CD8-positive, alpha-beta memory T cell (primary cell): Measurements from ENCODE around the gene SLC24A4. TPM values are rescaled to one million over a fixed set of nuclear protein-coding genes. Genes with fewer than 3 reads are reported as not detected.
A peak's percentile ranks its signal among the peaks of the same experiment; 100 is the strongest.

Experiments
- CTCF ChIA-PET: fragments of 350-600 bp; sonication (Branson Sonifier 250); formaldehyde crosslinking; loops from one replicate; lab custom pipeline; 2021; ENCODE audit warnings: antibody characterized with exemption; lab: Charles Lee
- POLR2A ChIA-PET: fragments of 350-600 bp; sonication (Branson Sonifier 250); formaldehyde crosslinking; loops from one replicate; lab custom pipeline; 2021; ENCODE audit warnings: antibody characterized with exemption; lab: Charles Lee
- DNase-seq, 5 donors: peaks; one replicate each; pipeline versions ENCODE4 v3.0.0 to v3.0.0-alpha.2; 2020 to 2022; ENCODE audit warnings: mixed read lengths in 1 of 5
- H3K27ac ChIP-seq: one replicate; pipeline ENCODE4 v1.7.0; 2013; ENCODE audit warnings: low read depth, mild to moderate bottlenecking, low read length, moderate library complexity
- H3K27me3 ChIP-seq: 2 replicates; pipeline ENCODE4 v1.7.0; 2013; ENCODE audit warnings: low read length, mild to moderate bottlenecking; ENCODE audit not compliant: insufficient read depth, poor library complexity, severe bottlenecking
- H3K36me3 ChIP-seq: 2 replicates; pipeline ENCODE4 v1.7.0; 2013; ENCODE audit warnings: mild to moderate bottlenecking, low read length, moderate library complexity; ENCODE audit not compliant: insufficient read depth
- H3K4me1 ChIP-seq: 2 replicates; pipeline ENCODE4 v1.7.0; 2013; ENCODE audit warnings: mild to moderate bottlenecking, low read length, moderate library complexity; ENCODE audit not compliant: insufficient read depth
- H3K4me3 ChIP-seq: 2 replicates; pipeline ENCODE4 v1.7.0; 2013; ENCODE audit warnings: mild to moderate bottlenecking, low read length
- H3K9me3 ChIP-seq: 2 replicates; pipeline ENCODE4 v1.7.0; 2013; ENCODE audit warnings: mild to moderate bottlenecking, low read length
- H3K27ac Mint-ChIP-seq, 8 donors: one replicate each; pipeline ENCODE4 v1.8.0; 2020 to 2021; ENCODE audit warnings: mixed read lengths in 8 of 8, mild to moderate bottlenecking in 6 of 8, inconsistent platforms in 3 of 8, moderate library complexity in 3 of 8
- H3K27me3 Mint-ChIP-seq, 2 donors: one replicate each; pipeline ENCODE4 v1.8.0; 2020 to 2021; ENCODE audit warnings: mixed read lengths in 2 of 2, mild to moderate bottlenecking in 1 of 2, moderate library complexity in 1 of 2
- H3K36me3 Mint-ChIP-seq, 3 donors: one replicate each; pipeline ENCODE4 v1.8.0; 2020 to 2021; ENCODE audit warnings: mixed read lengths in 3 of 3, inconsistent platforms in 1 of 3, mild to moderate bottlenecking in 1 of 3
- H3K4me1 Mint-ChIP-seq, 3 donors: one replicate each; pipeline ENCODE4 v1.8.0; 2020 to 2021; ENCODE audit warnings: mixed read lengths in 3 of 3, inconsistent platforms in 1 of 3, mild to moderate bottlenecking in 1 of 3
- H3K4me3 Mint-ChIP-seq, 7 donors: one replicate each; pipeline ENCODE4 v1.8.0; 2020 to 2021; ENCODE audit warnings: mixed read lengths in 7 of 7, mild to moderate bottlenecking in 6 of 7, moderate library complexity in 4 of 7, inconsistent platforms in 2 of 7
- H3K9me3 Mint-ChIP-seq, 5 donors: one replicate each; pipeline ENCODE4 v1.8.0; 2020 to 2022; ENCODE audit warnings: mixed read lengths in 5 of 5, mild to moderate bottlenecking in 3 of 5, moderate library complexity in 2 of 5, inconsistent platforms in 1 of 5
- polyA plus RNA-seq: library from polyadenylated mRNA; unstranded; fragments of 300-500 nt; fragmentation: Illumina TruSeq; gene quantifications from one replicate; pipeline ENCODE4 v1.2.3, GENCODE V29; 2021
- total RNA-seq, 2 experiments: library from RNA; stranded (reverse); gene quantifications; one replicate each; pipeline ENCODE4 v1.2.3, GENCODE V29; 2021

The SLC24A4 gene
- total and polyA plus RNA-seq, 3 experiments from 2014 or later = 0.04 TPM; not detected in 2

GRCh38 chr14:92412912-92413311, 89.9 kb downstream of the SLC24A4 start:
- H3K27me3 ChIP-seq = no peaks in the 10 kb centered on the region
- Mint-ChIP-seq H3K27me3 (peaks cover 6 to 7% of the 10 kb centered on the region in 2 donors), H3K9me3 (peaks cover 0 to under 1% (median 0%) of the 10 kb centered on the region in 5 donors), H3K27ac (peak overlapping the region in 2 of 8 donors; percentile 15 to 55), H3K4me1 (no peaks in the 10 kb centered on the region), H3K36me3 (peaks cover 0 to 3% (median 3%) of the 10 kb centered on the region in 3 donors), H3K4me3 (no peak overlapping the region)
- no peaks in the 10 kb centered on the region for H3K4me1 ChIP-seq
- no peak overlapping the region for H3K4me3 ChIP-seq
- no peaks in the 10 kb centered on the region for H3K36me3 ChIP-seq
- DNase-seq = no peak
- no peak overlapping the region for H3K27ac ChIP-seq
- no peaks in the 10 kb centered on the region for H3K9me3 ChIP-seq
- POLR2A ChIA-PET = no interaction called here
- CTCF ChIA-PET = interaction anchor here (1.2 kb wide), 1 partner anchor 10 kb away, joined by 3 read pairs; no protein-coding TSS in a partner anchor

- DNase-seq = no peak
- Mint-ChIP-seq H3K36me3 (peaks cover 0 to 3% (median 2%) of the 10 kb centered on the region in 3 donors), H3K27me3 (peaks cover 6 to 7% of the 10 kb centered on the region in 2 donors), H3K4me1 (no peaks in the 10 kb centered on the region), H3K27ac (no peak overlapping the region), H3K4me3 (no peak overlapping the region), H3K9me3 (peaks cover 0 to 1% (median 0%) of the 10 kb centered on the region in 5 donors)
- ChIA-PET CTCF (interaction anchor here (1.2 kb wide), 1 partner anchor 9 kb away, joined by 3 read pairs; no protein-coding TSS in a partner anchor), POLR2A (no interaction called here)
- Histone ChIP-seq H3K4me1 (no peaks in the 10 kb centered on the region), H3K27ac (no peak overlapping the region), H3K27me3 (no peaks in the 10 kb centered on the region), H3K9me3 (no peaks in the 10 kb centered on the region), H3K4me3 (no peak overlapping the region), H3K36me3 (no peaks in the 10 kb centered on the region)
Observed at GRCh38 chr14:92413379-92413778, 90.4 kb downstream of the SLC24A4 start.

GRCh38 chr14:92414690-92415445, 91.9 kb downstream of the SLC24A4 start:
- Mint-ChIP-seq H3K4me1 (no peaks in the 10 kb centered on the region), H3K27ac (no peak overlapping the region), H3K27me3 (peaks cover 6 to 14% of the 10 kb centered on the region in 2 donors), H3K9me3 (peaks cover 0 to 1% (median 0%) of the 10 kb centered on the region in 5 donors), H3K4me3 (no peak overlapping the region), H3K36me3 (peaks cover 0 to 8% (median 2%) of the 10 kb centered on the region in 3 donors)
- no peaks in the 10 kb centered on the region for H3K27me3 ChIP-seq
- DNase-seq = no peak
- ChIA-PET POLR2A (no interaction called here), CTCF (no interaction called here)
- H3K4me3 ChIP-seq = no peak overlapping the region
- H3K9me3 ChIP-seq = no peaks in the 10 kb centered on the region
- H3K36me3 ChIP-seq = no peaks in the 10 kb centered on the region
- H3K27ac ChIP-seq = no peak overlapping the region
- no peaks in the 10 kb centered on the region for H3K4me1 ChIP-seq

- peaks cover 3 to 14% of the 10 kb centered on the region in 2 donors for H3K27me3 Mint-ChIP-seq
- H3K4me1 Mint-ChIP-seq = no peaks in the 10 kb centered on the region
- CTCF ChIA-PET = no interaction called here
Observed at GRCh38 chr14:92415969-92416368, 93.0 kb downstream of the SLC24A4 start.

GRCh38 chr14:92416544-92416943, 93.6 kb downstream of the SLC24A4 start:
- Mint-ChIP-seq H3K27ac (no peak overlapping the region), H3K9me3 (peaks cover 0 to 1% (median 0%) of the 10 kb centered on the region in 5 donors), H3K36me3 (peaks cover 0 to 9% (median 5%) of the 10 kb centered on the region in 3 donors), H3K4me3 (no peak overlapping the region), H3K4me1 (no peaks in the 10 kb centered on the region), H3K27me3 (peaks cover 3 to 14% of the 10 kb centered on the region in 2 donors)
- H3K4me3 ChIP-seq = no peak overlapping the region
- DNase-seq = no peak
- no peaks in the 10 kb centered on the region for H3K36me3 ChIP-seq
- no peaks in the 10 kb centered on the region for H3K4me1 ChIP-seq
- no peaks in the 10 kb centered on the region for H3K9me3 ChIP-seq
- ChIA-PET CTCF (no interaction called here), POLR2A (no interaction called here)
- H3K27me3 ChIP-seq = no peaks in the 10 kb centered on the region
- H3K27ac ChIP-seq = no peak overlapping the region

More at GRCh38 chr14:92415969-92416368, 93.0 kb downstream of the SLC24A4 start:
- Mint-ChIP-seq H3K9me3 (peaks cover 0 to 1% (median 0%) of the 10 kb centered on the region in 5 donors), H3K4me3 (no peak overlapping the region), H3K27ac (peak overlapping the region in 1 of 8 donors; percentile 42), H3K36me3 (peaks cover 0 to 9% (median 2%) of the 10 kb centered on the region in 3 donors)
- no peaks in the 10 kb centered on the region for H3K4me1 ChIP-seq
- no peaks in the 10 kb centered on the region for H3K9me3 ChIP-seq
- POLR2A ChIA-PET = no interaction called here
- no peak for DNase-seq
- H3K27me3 ChIP-seq = no peaks in the 10 kb centered on the region
- H3K4me3 ChIP-seq = no peak overlapping the region
- H3K27ac ChIP-seq = no peak overlapping the region
- H3K36me3 ChIP-seq = no peaks in the 10 kb centered on the region

- no peak overlapping the region for H3K4me3 Mint-ChIP-seq
- no peak for DNase-seq
- H3K9me3 Mint-ChIP-seq = peaks cover 0 to 1% (median 0%) of the 10 kb centered on the region in 5 donors
- Histone ChIP-seq H3K4me3 (no peak overlapping the region), H3K4me1 (no peaks in the 10 kb centered on the region), H3K9me3 (no peaks in the 10 kb centered on the region), H3K36me3 (no peaks in the 10 kb centered on the region), H3K27me3 (no peaks in the 10 kb centered on the region), H3K27ac (no peak overlapping the region)
- POLR2A ChIA-PET = no interaction called here
- CTCF ChIA-PET = no interaction called here
- peaks cover 0 to 6% (median 3%) of the 10 kb centered on the region in 3 donors for H3K36me3 Mint-ChIP-seq
- no peaks in the 10 kb centered on the region for H3K4me1 Mint-ChIP-seq
- no peak overlapping the region for H3K27ac Mint-ChIP-seq
- H3K27me3 Mint-ChIP-seq = peaks cover 5 to 14% of the 10 kb centered on the region in 2 donors
Observed at GRCh38 chr14:92417759-92418158, 94.8 kb downstream of the SLC24A4 start.

GRCh38 chr14:92421751-92422150, 98.8 kb downstream of the SLC24A4 start:
- Mint-ChIP-seq H3K4me3 (no peak overlapping the region), H3K27ac (no peak overlapping the region), H3K9me3 (peaks cover 0 to 1% (median 0%) of the 10 kb centered on the region in 5 donors), H3K4me1 (peaks cover 9 to 12% (median 12%) of the 10 kb centered on the region in 3 donors), H3K36me3 (peaks cover 0 to 6% (median 2%) of the 10 kb centered on the region in 3 donors), H3K27me3 (peaks cover 1 to 8% of the 10 kb centered on the region in 2 donors)
- no peaks in the 10 kb centered on the region for H3K36me3 ChIP-seq
- H3K9me3 ChIP-seq = no peaks in the 10 kb centered on the region
- no peak for DNase-seq
- CTCF ChIA-PET = no interaction called here
- H3K27ac ChIP-seq = no peak overlapping the region
- H3K27me3 ChIP-seq = no peaks in the 10 kb centered on the region
- POLR2A ChIA-PET = no interaction called here
- no peak overlapping the region for H3K4me3 ChIP-seq
- H3K4me1 ChIP-seq = no peaks in the 10 kb centered on the region

GRCh38 chr14:92425101-92425500, 102.1 kb downstream of the SLC24A4 start:
- H3K27me3 ChIP-seq = no peaks in the 10 kb centered on the region
- ChIA-PET CTCF (no interaction called here), POLR2A (no interaction called here)
- Mint-ChIP-seq H3K36me3 (peaks cover 0 to 2% (median 0%) of the 10 kb centered on the region in 3 donors), H3K9me3 (no peaks in the 10 kb centered on the region), H3K27me3 (peaks cover 0 to 2% of the 10 kb centered on the region in 2 donors), H3K4me3 (no peak overlapping the region), H3K4me1 (peaks cover 9 to 12% (median 12%) of the 10 kb centered on the region in 3 donors), H3K27ac (peak overlapping the region in 2 of 8 donors; percentile 13 to 52)
- H3K36me3 ChIP-seq = no peaks in the 10 kb centered on the region
- DNase-seq = no peak
- H3K4me3 ChIP-seq = no peak overlapping the region
- no peak overlapping the region for H3K27ac ChIP-seq
- no peaks in the 10 kb centered on the region for H3K4me1 ChIP-seq
- H3K9me3 ChIP-seq = no peaks in the 10 kb centered on the region
